NCI-H2196 (cell line): Measurements from ENCODE around the gene ZNF462.

Experiments
- DNase-seq: peaks from one replicate; lab custom pipeline; 2025; ENCODE audit not compliant: unreplicated experiment; lab: John Stamatoyannopoulos, UW

The ZNF462 gene

GRCh38 chr9:106861640-106862109, 1.3 kb upstream of the ZNF462 start:
- DNase-seq = no peak

DNA sequence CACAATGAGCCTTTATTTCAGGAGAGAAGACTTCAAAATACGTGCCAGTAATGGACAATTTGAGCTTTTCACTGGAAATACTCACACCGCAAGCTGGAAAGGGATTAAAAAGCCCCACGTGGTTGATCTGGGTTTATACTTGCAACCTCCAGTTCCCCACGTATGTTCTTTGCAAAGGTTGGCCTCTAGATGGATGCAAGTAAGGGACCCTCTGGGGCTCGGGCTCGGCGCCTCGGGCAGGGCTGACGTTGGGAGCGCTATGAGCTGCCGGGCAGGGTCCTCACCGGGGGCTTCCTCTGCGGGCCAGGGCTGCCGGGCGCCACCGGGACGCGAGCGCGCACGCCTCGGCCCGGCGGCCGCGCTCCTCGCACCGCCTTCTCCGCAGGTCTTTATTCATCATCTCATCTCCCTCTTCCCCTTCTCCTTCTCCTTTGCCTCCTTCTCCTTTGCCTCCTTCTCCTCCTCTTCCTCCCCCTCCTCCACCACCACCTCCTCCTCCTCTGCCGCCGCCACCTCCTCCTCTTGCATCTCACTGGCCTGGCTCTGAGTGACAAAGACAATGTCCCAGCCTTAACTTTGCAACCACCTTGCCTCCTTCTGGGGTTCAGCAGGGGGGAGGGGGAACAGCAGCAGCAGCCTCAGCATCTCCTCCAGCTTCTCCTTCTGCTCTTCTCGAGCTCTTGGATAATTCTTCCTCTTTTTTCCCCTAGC, 701 bp upstream of the ZNF462 start:
- no peak for DNase-seq

GRCh38 chr9:106864373-106865143, 1.6 kb downstream of the ZNF462 start:
- DNase-seq = no peak

GRCh38 chr9:106866243-106866642, 3.3 kb downstream of the ZNF462 start:
- no peak for DNase-seq

DNA sequence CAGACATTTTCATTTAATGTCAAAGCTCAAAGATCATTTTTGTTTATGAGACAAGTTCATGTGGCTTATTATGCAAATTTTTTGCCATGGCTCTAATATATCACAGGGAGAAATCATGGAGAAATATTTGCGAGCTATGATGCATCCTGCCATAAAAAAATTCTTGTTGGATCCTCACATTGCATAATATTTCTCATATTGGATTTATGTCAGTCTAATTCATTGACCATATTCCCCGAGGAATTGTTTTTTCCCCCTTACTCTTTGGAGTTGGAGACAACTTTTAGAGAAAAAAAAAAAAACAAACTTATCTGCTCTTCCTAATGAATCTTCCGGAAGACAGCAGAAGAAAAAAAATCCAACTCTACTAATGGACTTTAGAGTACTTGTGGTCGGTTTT, 4.3 kb downstream of the ZNF462 start:
- no peak for DNase-seq

GRCh38 chr9:106868087-106868486, 5.1 kb downstream of the ZNF462 start:
- no peak for DNase-seq

GRCh38 chr9:106868565-106868964, 5.6 kb downstream of the ZNF462 start:
- no peak for DNase-seq

DNA sequence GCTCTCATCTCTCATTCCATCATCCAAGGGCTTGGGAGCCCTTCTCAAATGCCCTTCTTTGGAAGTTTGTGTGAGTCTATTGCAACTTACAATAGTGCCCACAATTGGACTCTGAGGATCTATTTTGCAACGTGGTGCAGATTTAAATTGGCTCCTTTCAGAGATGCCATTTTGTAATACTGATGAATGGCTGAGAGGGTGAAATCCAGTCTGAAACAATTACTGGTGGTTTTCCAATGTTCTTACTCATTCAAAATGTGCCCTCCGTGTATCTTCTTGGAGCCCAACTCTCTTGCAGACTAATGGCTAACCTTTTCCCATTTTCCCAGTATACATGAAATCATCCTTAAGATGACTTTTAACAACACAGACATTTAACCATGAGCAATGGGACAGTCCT, 6.1 kb downstream of the ZNF462 start:
- DNase-seq = no peak

- no peak for DNase-seq
These were observed 6.5 kb downstream of the ZNF462 start for GRCh38 chr9:106869458-106869857.

GRCh38 chr9:106872641-106873040, 9.7 kb downstream of the ZNF462 start:
- no peak for DNase-seq

DNA sequence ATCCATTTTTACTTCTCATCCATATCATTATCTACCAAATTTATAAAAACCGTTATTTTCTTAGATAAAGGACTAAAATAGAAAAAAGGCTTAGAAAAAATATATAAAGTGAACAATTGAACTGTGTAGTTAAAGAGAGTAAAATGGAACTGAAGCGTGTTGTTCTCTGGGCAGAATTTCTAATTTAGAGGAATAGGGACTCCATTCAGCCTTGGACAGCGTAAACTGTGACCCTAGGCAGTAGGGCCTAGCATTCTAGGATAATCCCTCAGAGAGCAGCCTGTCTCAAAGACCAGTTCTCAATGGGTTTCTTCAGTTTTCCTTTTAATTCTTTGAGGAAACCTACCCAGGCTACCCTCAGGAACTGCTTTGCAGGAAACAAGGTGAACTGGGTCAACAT, 11.1 kb downstream of the ZNF462 start:
- DNase-seq = no peak

DNA sequence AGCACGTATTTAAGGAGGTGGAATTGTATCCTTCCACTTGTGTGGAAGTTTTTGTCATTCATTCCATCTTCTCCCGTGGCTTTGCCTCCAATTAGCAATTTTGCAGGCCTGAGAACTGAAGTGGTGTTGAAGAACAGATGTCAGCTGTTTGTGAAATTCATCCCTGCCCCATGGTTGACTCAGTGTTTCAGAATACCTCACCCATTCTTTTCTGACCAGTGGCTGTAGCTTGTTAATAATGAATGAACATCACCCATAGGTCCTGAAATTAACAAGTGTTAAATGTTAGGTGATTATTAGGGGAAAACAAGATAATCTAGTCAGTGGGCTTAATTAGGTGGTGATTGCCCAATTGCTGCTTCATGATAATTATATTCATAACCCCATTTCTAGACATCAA, 11.7 kb downstream of the ZNF462 start:
- no peak for DNase-seq

DNA sequence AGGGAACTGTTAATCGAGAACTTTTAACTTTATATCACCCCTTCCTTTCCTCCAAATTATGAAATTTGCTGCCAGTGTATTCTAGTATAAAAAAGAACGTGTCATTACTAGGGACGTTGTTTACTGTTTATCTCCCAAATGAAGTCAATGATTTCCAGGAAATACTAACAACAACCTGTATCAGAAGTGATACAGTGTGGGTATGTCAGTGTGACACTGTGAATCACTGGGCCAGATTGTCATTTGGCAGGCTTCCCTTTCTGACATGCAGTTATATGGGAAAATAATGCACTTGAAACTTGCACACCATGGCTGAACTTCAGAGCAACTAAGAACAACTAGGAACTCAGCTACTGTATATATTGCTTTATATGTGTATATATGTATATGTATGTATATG, 12.6 kb downstream of the ZNF462 start:
- DNase-seq = no peak

- DNase-seq = no peak
These were observed 14.4 kb downstream of the ZNF462 start for GRCh38 chr9:106877345-106877744.

DNA sequence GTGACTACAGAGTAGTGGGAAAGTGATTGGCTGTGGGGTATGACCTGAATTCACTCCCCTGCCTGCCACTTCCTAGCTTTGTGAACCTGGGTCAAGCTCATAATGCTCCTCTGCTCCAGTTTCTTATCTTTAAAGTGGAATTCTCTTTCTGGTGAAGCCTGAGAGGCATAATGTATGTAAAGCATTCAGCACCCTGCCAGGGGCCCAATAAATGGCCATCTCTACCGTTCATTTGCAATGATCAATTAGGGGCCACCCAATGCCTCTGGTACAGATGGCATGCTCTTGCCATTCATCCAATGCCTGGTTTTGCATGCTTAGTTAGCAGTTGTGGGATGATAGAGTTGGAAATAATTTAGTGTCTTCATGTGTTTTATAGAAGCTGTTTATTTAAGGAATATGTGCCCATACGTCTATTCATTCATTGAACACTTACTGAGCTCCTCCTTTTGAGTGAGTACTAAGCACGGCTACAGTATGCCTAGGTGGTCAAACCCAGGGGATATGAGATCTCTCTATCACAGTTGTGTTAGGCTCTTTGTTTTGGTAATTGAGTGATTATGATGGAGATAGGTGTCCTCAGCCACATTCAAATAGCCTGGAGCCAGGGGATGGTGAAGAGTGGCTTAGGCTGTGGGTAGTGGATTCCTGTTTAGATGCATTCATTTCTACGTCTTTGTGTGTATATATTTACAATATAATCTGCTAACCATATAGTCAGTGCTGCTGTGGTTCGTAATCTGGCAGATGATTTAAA, 15.3 kb downstream of the ZNF462 start:
- no peak for DNase-seq

DNA sequence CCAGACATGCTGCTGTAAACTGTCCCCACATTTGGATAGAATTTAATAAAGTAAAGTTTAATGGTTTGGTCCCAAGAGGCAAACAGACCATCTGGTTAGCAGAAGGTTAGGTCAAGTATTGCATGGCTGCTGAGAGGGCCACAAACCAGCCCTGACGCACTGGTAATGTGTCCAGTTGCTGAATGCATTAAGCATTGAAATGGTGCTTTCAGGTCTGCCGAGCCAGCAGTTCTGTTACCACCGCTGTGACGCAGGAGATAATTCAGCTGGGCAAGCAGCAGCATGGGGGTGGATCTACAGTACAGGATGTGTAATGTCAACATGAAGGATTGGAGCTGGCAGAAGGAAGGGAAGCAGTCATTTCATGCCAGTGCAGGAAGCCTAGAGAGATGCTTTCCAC, 16.0 kb downstream of the ZNF462 start:
- no peak for DNase-seq

GRCh38 chr9:106879439-106879882, 16.5 kb downstream of the ZNF462 start:
- no peak for DNase-seq

- no peak for DNase-seq
These were observed 17.1 kb downstream of the ZNF462 start for GRCh38 chr9:106880081-106880480.

DNA sequence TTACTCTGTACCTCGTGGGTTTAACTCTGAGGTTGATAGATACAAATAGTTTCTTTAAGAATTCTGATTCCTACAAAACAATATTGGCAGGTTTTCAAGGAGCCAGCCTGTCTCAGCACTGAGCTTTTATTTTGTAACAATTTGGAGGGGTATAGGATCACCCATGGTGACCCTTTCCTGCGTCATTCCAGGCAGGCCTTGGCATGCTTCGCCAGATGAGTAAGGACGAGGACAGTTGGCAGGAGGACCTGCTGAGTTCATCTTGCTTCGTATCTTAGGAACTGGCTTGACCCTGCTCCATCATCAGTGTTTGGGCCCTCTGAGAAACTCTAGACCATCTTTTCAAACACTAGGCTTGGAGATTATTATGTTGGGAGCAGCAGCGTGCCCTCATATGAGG, 17.9 kb downstream of the ZNF462 start:
- DNase-seq = no peak

DNA sequence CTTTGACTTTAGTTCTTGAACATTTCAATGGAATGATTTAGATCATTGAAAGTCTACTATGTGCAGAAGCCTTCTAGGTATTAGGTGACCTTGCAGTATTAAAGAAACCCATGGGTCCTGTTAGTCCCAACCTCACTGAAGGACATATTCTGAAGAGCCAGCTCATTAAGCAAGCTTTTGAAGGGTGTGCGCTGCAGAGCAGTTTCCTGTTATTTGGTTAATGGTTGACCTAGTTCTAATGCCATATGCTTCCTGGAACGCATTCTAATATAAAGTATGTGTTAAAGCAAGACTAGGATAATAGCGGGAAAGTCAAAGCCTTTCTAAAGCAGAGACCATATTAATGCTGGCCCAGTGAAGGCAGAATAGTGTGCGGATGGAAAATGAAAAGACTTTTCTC, 20.1 kb downstream of the ZNF462 start:
- no peak for DNase-seq

DNA sequence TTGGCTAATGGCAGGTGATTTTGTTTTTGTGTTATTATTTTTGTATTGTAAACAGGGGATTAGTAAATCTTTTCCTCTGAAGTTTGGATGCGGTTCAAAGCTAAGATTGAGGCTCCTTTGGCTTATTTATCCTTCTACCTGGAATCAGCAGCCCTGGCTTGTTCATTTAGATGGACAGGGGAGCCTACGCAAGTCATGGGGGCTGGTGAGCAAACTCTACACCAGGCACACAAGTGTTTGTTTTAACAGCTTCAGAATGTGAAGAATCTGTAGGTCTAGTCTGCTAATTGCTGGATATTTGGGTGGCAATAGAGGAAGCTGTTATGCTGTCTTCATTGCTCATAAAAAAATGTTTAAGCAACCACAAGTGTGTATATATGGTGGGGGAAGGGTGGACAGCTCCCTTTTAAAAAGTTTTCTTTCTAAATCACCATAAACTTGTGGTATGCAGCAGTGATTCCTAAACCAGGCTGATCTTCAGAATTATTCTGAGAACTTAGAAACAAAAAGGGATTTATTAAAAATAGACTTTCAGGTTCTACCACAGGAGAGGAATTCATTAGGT, 20.7 kb downstream of the ZNF462 start:
- DNase-seq = no peak
